ENCODE measurements around the gene ZNF844.
A peak's percentile ranks its signal among the peaks of the same experiment; 100 is the strongest.
"Not testable (repeated sequence)": the region's sequence is repeated elsewhere in the genome, so short reads cannot be mapped to it uniquely, and the experiment has no call there.

The ZNF844 gene

GRCh38 chr19:12076331-12076730 lies 11.8 kb downstream of the ZNF844 start:
- H3K27ac Mint-ChIP-seq, DNase-seq, H3K4me3 Mint-ChIP-seq, ATAC-seq, H3K27me3 Mint-ChIP-seq, H3K4me1 Mint-ChIP-seq: not testable (repeated sequence)
- peaks cover 24 to 36% of the 10 kb centered on the region in 2 donors for H3K9me3 Mint-ChIP-seq

- no peak overlapping the region for H3K27ac Mint-ChIP-seq
- H3K27me3 Mint-ChIP-seq, result no peaks in the 10 kb centered on the region
- DNase-seq (no peak), ATAC-seq (no peak)
- H3K4me1 Mint-ChIP-seq, result no peaks in the 10 kb centered on the region
- H3K4me3 Mint-ChIP-seq, result no peak overlapping the region
- H3K9me3 Mint-ChIP-seq, result peaks cover 24 to 37% of the 10 kb centered on the region in 2 donors
These were observed 12.8 kb downstream of the ZNF844 start for GRCh38 chr19:12077375-12077774.

- Mint-ChIP-seq H3K27ac (peak overlapping the region; percentile 52 to 90), H3K9me3 (peaks cover 0 to 14% of the 10 kb centered on the region in 2 donors)
- ATAC-seq, result not testable (repeated sequence)
These were observed 18.8 kb downstream of the ZNF844 start for GRCh38 chr19:12083336-12083735.

DNA sequence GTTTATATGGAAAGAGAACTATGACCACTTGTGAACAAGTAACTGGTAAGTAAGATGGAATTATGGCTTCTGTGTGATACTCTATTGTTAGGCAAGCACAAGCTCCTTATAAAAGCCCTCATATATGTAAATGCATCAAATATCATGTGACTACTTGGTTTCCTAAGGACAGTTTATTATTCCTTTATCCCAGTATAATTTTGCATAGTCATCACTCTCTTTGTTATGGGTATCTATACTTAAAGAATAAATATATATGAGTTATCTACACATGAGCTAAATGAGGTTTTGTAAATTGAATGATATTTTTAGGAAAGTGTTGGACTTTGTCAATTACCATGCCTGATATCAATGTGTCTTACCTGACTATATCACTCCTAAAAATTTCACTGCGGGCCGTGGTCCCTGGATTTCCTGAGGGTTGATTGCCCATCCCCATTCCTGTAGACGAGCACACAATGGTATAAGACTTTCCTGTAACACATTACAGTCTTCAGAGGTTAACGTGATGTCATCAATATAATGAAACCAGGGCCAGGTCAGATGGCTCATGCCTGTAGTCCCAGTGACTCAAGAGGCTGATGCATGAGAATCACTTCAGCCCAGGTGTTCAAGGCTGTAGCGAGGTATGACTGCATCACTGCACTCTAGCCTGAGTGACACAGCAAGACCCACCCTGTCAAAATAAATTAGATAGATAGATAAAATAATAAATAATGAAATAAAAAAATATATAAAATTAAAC lies 20.7 kb downstream of the ZNF844 start:
- DNase-seq (no peak), ATAC-seq (no peak)
- Mint-ChIP-seq H3K27ac (no peak overlapping the region), H3K4me3 (no peak overlapping the region), H3K4me1 (no peaks in the 10 kb centered on the region), H3K9me3 (peaks cover 0 to 14% of the 10 kb centered on the region in 2 donors), H3K27me3 (no peaks in the 10 kb centered on the region)

More at GRCh38 chr19:12083336-12083735, 18.8 kb downstream of the ZNF844 start:
- not testable (repeated sequence) for H3K27me3 Mint-ChIP-seq, H3K4me3 Mint-ChIP-seq, H3K4me1 Mint-ChIP-seq, DNase-seq

GRCh38 chr19:12090807-12091206 lies 26.3 kb downstream of the ZNF844 start:
- DNase-seq, result peak; percentile 65 to 71
- H3K27ac Mint-ChIP-seq, result peak overlapping the region in 1 of 2 donors; percentile 9
- H3K9me3 Mint-ChIP-seq, result peaks cover 0 to 1% of the 10 kb centered on the region in 2 donors
- H3K4me3 Mint-ChIP-seq, result peak overlapping the region; percentile 30 to 65
- ATAC-seq, result peak; percentile 47
- peaks cover 35% of the 10 kb centered on the region for H3K4me1 Mint-ChIP-seq
- no peaks in the 10 kb centered on the region for H3K27me3 Mint-ChIP-seq

GRCh38 chr19:12092065-12092867 lies 27.7 kb downstream of the ZNF844 start:
- H3K27me3 Mint-ChIP-seq, result no peaks in the 10 kb centered on the region
- peak overlapping the region; percentile 97 to 98 for H3K27ac Mint-ChIP-seq
- DNase-seq, result peak; percentile 78 to 87
- peaks cover 0 to 5% of the 10 kb centered on the region in 2 donors for H3K9me3 Mint-ChIP-seq
- peak; percentile 93 for ATAC-seq
- H3K4me1 Mint-ChIP-seq, result peaks cover 36% of the 10 kb centered on the region
- H3K4me3 Mint-ChIP-seq, result peak overlapping the region; percentile 89 to 93

GRCh38 chr19:12092956-12093355 lies 28.4 kb downstream of the ZNF844 start:
- H3K27ac Mint-ChIP-seq, result peak overlapping the region; percentile 97 to 98

DNA sequence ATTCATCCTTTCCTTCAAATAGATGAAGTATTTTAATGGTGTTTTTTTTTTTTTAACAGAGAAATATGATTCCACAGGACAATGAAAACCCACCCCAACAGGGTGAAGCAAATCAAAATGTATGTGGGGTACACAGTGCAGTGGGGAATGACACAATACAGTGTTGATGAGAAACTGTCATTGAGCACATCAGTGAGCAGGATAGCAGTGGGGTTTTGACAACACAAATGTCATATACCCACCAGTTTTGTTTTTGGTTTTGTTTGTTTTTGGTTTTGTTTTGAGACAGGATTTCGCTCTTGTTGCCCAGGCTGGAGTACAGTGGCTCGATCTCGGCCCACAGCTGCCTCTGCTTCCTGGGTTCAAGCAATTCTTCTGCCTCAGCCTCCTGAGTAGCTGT lies 29.2 kb downstream of the ZNF844 start:
- H3K4me3 Mint-ChIP-seq, result peak overlapping the region; percentile 89 to 93
- no peaks in the 10 kb centered on the region for H3K27me3 Mint-ChIP-seq
- peak overlapping the region in 1 of 2 donors; percentile 64 for H3K27ac Mint-ChIP-seq
- DNase-seq, result no peak
- no peak for ATAC-seq
- peaks cover 8 to 11% of the 10 kb centered on the region in 2 donors for H3K9me3 Mint-ChIP-seq
- peaks cover 36% of the 10 kb centered on the region for H3K4me1 Mint-ChIP-seq

More at GRCh38 chr19:12092956-12093355, 28.4 kb downstream of the ZNF844 start:
- ATAC-seq (no peak), DNase-seq (no peak)
- peak overlapping the region; percentile 89 to 93 for H3K4me3 Mint-ChIP-seq
- peaks cover 36% of the 10 kb centered on the region for H3K4me1 Mint-ChIP-seq
- H3K9me3 Mint-ChIP-seq, result peaks cover 4 to 7% of the 10 kb centered on the region in 2 donors
- no peaks in the 10 kb centered on the region for H3K27me3 Mint-ChIP-seq

DNA sequence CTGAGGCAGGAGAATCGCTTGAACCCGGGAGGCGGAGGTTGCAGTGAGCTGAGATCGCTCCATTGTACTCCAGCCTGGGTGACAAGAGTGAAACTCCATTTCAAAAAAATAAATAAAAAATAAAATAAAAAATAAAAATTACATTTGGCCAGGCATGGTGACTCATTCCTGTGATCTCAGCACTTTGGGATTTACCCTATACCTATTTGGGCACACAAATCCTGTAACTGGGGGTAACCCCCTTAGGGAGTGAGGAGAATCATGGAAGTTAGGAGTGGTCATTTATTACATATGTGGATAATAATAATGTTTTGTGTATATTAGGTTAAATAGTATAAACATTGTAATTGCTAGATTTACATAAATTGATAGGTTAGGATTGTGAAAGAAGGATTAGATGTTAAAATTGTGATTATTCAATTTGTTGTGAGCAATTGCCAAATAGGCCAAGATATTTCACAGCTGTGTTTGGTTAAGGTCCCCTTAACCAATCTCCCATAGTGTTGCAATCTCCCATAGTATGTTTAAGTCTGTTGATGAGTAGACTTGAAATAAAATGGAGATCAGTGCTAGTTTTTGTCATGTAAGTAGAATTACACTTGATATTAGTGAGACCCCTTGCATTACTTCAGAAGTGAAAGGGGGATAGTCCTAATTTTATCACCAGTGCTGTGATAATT lies 30.7 kb downstream of the ZNF844 start:
- H3K27me3 Mint-ChIP-seq, result no peaks in the 10 kb centered on the region
- DNase-seq, result no peak
- H3K9me3 Mint-ChIP-seq, result peaks cover 8 to 11% of the 10 kb centered on the region in 2 donors
- H3K27ac Mint-ChIP-seq, result peak overlapping the region in 1 of 2 donors; percentile 68
- H3K4me1 Mint-ChIP-seq, result peaks cover 36% of the 10 kb centered on the region
- no peak overlapping the region for H3K4me3 Mint-ChIP-seq
- no peak for ATAC-seq

GRCh38 chr19:12098040-12098439 lies 33.5 kb downstream of the ZNF844 start:
- Mint-ChIP-seq H3K27ac (no peak overlapping the region), H3K4me3 (no peak overlapping the region), H3K9me3 (peaks cover 8 to 11% of the 10 kb centered on the region in 2 donors), H3K27me3 (no peaks in the 10 kb centered on the region), H3K4me1 (peaks cover 14% of the 10 kb centered on the region)
- no peak for DNase-seq
- no peak for ATAC-seq

DNA sequence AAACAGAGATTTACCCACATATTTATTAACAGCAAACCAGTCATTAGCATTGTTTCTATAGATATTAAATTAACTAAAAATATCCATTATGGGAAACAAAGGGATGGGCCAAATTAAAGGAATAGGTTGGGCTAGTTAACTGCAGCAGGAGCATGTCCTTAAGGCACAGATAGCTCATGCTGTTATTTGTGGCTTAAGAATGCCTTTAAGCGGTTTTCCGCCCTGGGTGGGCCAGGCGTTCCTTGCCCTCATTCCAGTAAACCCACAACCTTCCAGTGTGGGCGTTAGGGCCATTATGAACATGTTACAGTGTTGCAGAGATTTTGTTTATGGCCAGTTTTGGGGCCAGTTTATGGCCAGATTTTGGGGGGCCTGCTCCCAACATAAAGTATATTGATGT lies 39.4 kb downstream of the ZNF844 start:
- ATAC-seq, DNase-seq, H3K9me3 Mint-ChIP-seq, H3K27ac Mint-ChIP-seq, H3K27me3 Mint-ChIP-seq, H3K4me1 Mint-ChIP-seq, H3K4me3 Mint-ChIP-seq: not testable (repeated sequence)

GRCh38 chr19:12111176-12111575 lies 46.6 kb downstream of the ZNF844 start:
- H3K27ac Mint-ChIP-seq, result no peak overlapping the region
- DNase-seq, result no peak
- H3K9me3 Mint-ChIP-seq, result peaks cover 9 to 23% of the 10 kb centered on the region in 2 donors
- ATAC-seq, result no peak
- H3K4me3 Mint-ChIP-seq, result no peak overlapping the region
- no peaks in the 10 kb centered on the region for H3K27me3 Mint-ChIP-seq
- peaks cover 12% of the 10 kb centered on the region for H3K4me1 Mint-ChIP-seq

DNA sequence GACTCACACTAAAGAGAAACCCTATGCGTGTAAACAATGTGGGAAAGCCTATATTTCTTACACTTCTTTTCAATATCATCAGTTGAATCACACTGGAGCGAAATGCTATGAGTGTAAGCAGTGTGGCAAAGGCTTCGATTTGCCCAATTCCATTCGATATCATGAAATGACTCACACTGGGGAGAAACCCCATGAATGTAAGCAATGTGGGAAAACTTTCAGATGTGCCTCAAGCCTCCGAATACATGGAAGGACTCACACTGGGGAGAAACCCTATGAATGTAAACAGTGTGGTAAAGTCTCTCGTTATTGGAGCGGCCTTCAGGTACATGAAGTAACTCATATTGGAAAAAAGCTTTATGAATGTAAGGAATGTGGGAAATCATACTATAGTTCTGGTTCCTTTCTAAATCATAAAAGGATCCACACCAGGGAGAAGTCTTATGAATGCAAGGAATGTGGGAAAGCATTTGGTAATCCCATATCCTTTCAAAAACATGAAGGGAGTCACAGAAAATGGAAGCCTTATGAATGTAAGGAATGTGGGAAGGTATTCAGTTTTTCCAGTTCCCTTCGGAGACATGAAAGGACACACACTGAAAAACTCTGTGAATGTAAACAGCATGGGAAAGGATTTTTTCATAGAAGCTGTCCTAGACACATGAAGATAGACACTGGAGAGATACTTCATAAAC lies 47.6 kb downstream of the ZNF844 start:
- H3K4me3 Mint-ChIP-seq, result peak overlapping the region in 1 of 2 donors; percentile 23
- DNase-seq (no peak), ATAC-seq (no peak)
- H3K27me3 Mint-ChIP-seq, result no peaks in the 10 kb centered on the region
- peaks cover 12% of the 10 kb centered on the region for H3K4me1 Mint-ChIP-seq
- H3K27ac Mint-ChIP-seq, result no peak overlapping the region
- H3K9me3 Mint-ChIP-seq, result peaks cover 9 to 23% of the 10 kb centered on the region in 2 donors

GRCh38 chr19:12112701-12113100 lies 48.2 kb downstream of the ZNF844 start:
- DNase-seq, result peak in 1 of 2 donors; percentile 52

GRCh38 chr19:12113121-12113520 lies 48.6 kb downstream of the ZNF844 start:
- ATAC-seq (no peak), DNase-seq (no peak)
- Mint-ChIP-seq H3K4me3 (no peak overlapping the region), H3K27me3 (no peaks in the 10 kb centered on the region), H3K27ac (no peak overlapping the region), H3K9me3 (peaks cover 9 to 23% of the 10 kb centered on the region in 2 donors), H3K4me1 (peaks cover 12% of the 10 kb centered on the region)

More at GRCh38 chr19:12112701-12113100, 48.2 kb downstream of the ZNF844 start:
- H3K9me3 Mint-ChIP-seq, result peaks cover 9 to 23% of the 10 kb centered on the region in 2 donors
- peak; percentile 96 for ATAC-seq
- no peak overlapping the region for H3K4me3 Mint-ChIP-seq
- H3K4me1 Mint-ChIP-seq, result peaks cover 12% of the 10 kb centered on the region
- H3K27ac Mint-ChIP-seq, result no peak overlapping the region
- no peaks in the 10 kb centered on the region for H3K27me3 Mint-ChIP-seq

Measured in stimulated activated naive CD8-positive, alpha-beta T cell treated with anti-CD3 and anti-CD28 coated beads, Interleukin-15, amount 100 ng/mL, for 72 hours (primary cell).